ENCODE results near the gene TMPRSS9. TPM values are rescaled to one million over a fixed set of nuclear protein-coding genes. Genes with fewer than 3 reads are reported as not detected.
A peak's percentile ranks its signal among the peaks of the same experiment; 100 is the strongest.

Gene TMPRSS9
- total and polyA plus RNA-seq, 2 experiments from 2014 or later, result 0.28 TPM; not detected in 1

GRCh38 chr19:2354670-2355069 is 5.4 kb upstream of the TMPRSS9 start:
- Histone ChIP-seq H3K27me3 (replicated peaks; ENCODE audit: insufficient read depth) (peaks cover 3% of the 10 kb centered on the region; the same call in 1 of the 2 replicates), H3K4me2 (ENCODE audit: unreplicated experiment) (no peak overlapping the region), H3K9me3 (ENCODE audit: low read depth) (no peaks in the 10 kb centered on the region), H3K4me1 (ENCODE audit: insufficient read depth) (no peaks in the 10 kb centered on the region), H3K79me2 (ENCODE audit: insufficient read depth) (no peaks in the 10 kb centered on the region), H3K27ac (no peak overlapping the region), H2AFZ (no peak overlapping the region), H3F3A (ENCODE audit: insufficient read depth) (no peaks in the 10 kb centered on the region; the same call in 1 of the 2 replicates), H4K20me1 (ENCODE audit: insufficient read depth) (no peaks in the 10 kb centered on the region), H3K9ac (no peak overlapping the region), H3K4me3 (no peak overlapping the region), H3K9me2 (ENCODE audit: insufficient read depth) (no peaks in the 10 kb centered on the region), H3K36me3 (ENCODE audit: low read depth) (no peaks in the 10 kb centered on the region)
- TF ChIP-seq EZH2 (IDR thresholded peaks at IDR 0.05; ENCODE audit: insufficient read depth, poor library complexity, severe bottlenecking) (no peak), EZH2phosphoT487 (IDR thresholded peaks at IDR 0.05; ENCODE audit: insufficient read depth, low read depth) (no peak)
- DNase-seq, result no peak
- in situ Hi-C loops (cut with MboI), result no loop called here
- WGBS, 2 experiments (ENCODE audit: low coverage in 1 of 2, low lambda C conversion rate in 2 of 2, missing lambda C conversion rate in 2 of 2), result 91% methylated on average over 17 of the region's 17 CpGs

DNA sequence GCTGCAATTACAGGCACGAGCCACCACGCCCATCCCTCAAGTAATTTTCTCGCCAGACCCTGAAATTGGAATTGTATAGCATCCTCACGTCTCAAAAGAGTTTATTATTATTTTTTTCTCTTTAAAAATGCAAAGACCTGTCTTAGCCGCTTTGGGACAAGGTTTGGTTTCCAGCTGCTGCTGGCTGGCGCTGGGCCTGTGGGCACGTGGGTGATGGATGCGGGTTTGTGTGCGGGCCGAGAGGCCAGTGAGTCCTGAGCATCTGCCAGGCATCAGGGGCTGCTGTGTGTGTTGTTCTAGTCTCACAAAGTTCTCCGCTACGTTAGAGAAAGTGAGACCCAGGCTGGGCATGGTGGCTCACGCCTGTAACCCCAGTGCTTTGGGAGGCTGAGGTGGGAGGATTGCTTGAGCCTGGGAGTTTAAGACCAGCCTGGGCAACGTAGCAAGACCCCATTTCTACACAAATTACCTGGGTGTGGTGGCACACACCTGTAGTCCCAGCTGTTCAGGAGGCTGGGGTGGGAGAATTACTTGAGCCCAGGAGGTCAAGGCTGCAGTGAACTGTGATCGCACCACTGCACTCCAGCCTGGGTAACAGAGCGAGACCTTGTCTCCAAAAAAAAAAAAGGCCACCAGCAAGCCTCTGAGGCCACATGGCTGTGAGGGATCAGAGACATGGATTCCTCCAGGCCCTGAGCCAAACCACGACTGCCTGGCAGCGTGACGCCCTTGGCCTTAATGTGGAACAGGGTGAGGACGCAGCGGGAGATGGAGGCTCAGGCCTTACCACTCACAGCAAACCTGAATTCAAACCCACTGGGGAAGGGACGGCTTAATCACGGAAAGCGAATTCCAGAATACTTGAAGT is 4.7 kb upstream of the TMPRSS9 start:
- Histone ChIP-seq H3K36me3 (ENCODE audit: low read depth) (no peaks in the 10 kb centered on the region), H3K27ac (no peak overlapping the region), H3F3A (ENCODE audit: insufficient read depth) (no peaks in the 10 kb centered on the region; the same call in 1 of the 2 replicates), H3K4me1 (ENCODE audit: insufficient read depth) (no peaks in the 10 kb centered on the region), H4K20me1 (ENCODE audit: insufficient read depth) (no peaks in the 10 kb centered on the region), H2AFZ (no peak overlapping the region), H3K9ac (no peak overlapping the region), H3K4me3 (no peak overlapping the region), H3K9me2 (ENCODE audit: insufficient read depth) (no peaks in the 10 kb centered on the region), H3K9me3 (ENCODE audit: low read depth) (no peaks in the 10 kb centered on the region), H3K27me3 (replicated peaks; ENCODE audit: insufficient read depth) (peaks cover 3% of the 10 kb centered on the region; the same call in 1 of the 2 replicates), H3K4me2 (ENCODE audit: unreplicated experiment) (no peak overlapping the region), H3K79me2 (ENCODE audit: insufficient read depth) (no peaks in the 10 kb centered on the region)
- WGBS, 2 experiments (ENCODE audit: low coverage in 1 of 2, low lambda C conversion rate in 2 of 2, missing lambda C conversion rate in 2 of 2), result 52% methylated on average over 24 of the region's 24 CpGs
- in situ Hi-C loops (cut with MboI), result no loop called here
- peak; percentile 73 for DNase-seq
- TF ChIP-seq EZH2phosphoT487 (IDR thresholded peaks at IDR 0.05; ENCODE audit: insufficient read depth, low read depth) (no peak), EZH2 (IDR thresholded peaks at IDR 0.05; ENCODE audit: insufficient read depth, poor library complexity, severe bottlenecking) (no peak)

DNA sequence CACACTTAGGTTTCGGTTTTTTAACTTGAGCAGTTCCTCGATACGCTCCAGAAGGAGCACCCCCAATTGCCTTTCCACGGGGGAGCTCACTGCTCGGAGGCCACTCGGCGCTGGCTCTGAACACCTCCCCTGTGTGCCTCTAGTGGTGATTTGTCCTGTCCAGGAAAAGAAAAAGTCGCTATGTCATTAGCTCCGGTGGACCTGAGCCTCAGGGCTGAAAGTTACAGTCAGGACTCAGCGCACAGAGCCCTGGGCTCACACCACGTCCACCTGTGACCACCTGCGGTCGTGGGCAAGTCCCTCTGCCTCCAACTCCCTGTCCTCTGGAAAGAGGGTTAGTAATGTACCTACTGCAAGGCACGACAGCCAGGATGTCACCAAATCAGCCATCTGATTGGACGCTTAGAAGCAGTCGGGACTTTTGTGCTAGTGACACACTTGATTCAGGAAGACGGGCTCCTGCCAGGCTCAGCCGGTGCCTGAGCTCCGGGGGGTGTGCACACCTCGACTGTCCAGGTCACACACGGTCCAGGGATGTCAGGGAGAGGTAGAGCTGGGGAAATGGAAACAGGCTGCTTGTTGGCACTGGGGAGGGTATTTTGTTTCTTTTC is 3.9 kb upstream of the TMPRSS9 start:
- Histone ChIP-seq H3K36me3 (ENCODE audit: low read depth) (no peaks in the 10 kb centered on the region), H3K9ac (no peak overlapping the region), H3K4me2 (ENCODE audit: unreplicated experiment) (no peak overlapping the region), H4K20me1 (ENCODE audit: insufficient read depth) (no peaks in the 10 kb centered on the region), H3K4me3 (no peak overlapping the region), H3F3A (ENCODE audit: insufficient read depth) (no peaks in the 10 kb centered on the region; the same call in 1 of the 2 replicates), H3K27ac (no peak overlapping the region), H3K27me3 (replicated peaks; ENCODE audit: insufficient read depth) (peaks cover 3% of the 10 kb centered on the region; the same call in 1 of the 2 replicates), H3K9me2 (ENCODE audit: insufficient read depth) (no peaks in the 10 kb centered on the region), H2AFZ (no peak overlapping the region), H3K9me3 (ENCODE audit: low read depth) (no peaks in the 10 kb centered on the region), H3K79me2 (ENCODE audit: insufficient read depth) (no peaks in the 10 kb centered on the region), H3K4me1 (ENCODE audit: insufficient read depth) (no peaks in the 10 kb centered on the region)
- no peak for TF ChIP-seq EZH2 (IDR thresholded peaks at IDR 0.05; ENCODE audit: insufficient read depth, poor library complexity, severe bottlenecking)
- TF ChIP-seq EZH2phosphoT487 (IDR thresholded peaks at IDR 0.05; ENCODE audit: insufficient read depth, low read depth), result no peak
- 68 to 70% methylated on average over 21 of the region's 21 CpGs for WGBS, 2 experiments (ENCODE audit: low coverage in 1 of 2, low lambda C conversion rate in 2 of 2, missing lambda C conversion rate in 2 of 2)
- DNase-seq, result no peak
- in situ Hi-C loops (cut with MboI), result no loop called here

GRCh38 chr19:2357279-2358206 is 2.5 kb upstream of the TMPRSS9 start:
- H3K36me3 ChIP-seq (ENCODE audit: low read depth), result no peaks in the 10 kb centered on the region
- DNase-seq, result no peak
- no peak overlapping the region for H3K27ac ChIP-seq
- in situ Hi-C loops (cut with MboI), result no loop called here
- H3K79me2 ChIP-seq (ENCODE audit: insufficient read depth), result no peaks in the 10 kb centered on the region
- H3K27me3 ChIP-seq (replicated peaks; ENCODE audit: insufficient read depth), result peaks cover 6% of the 10 kb centered on the region; the same call in 1 of the 2 replicates
- no peak for TF ChIP-seq EZH2 (IDR thresholded peaks at IDR 0.05; ENCODE audit: insufficient read depth, poor library complexity, severe bottlenecking)
- TF ChIP-seq EZH2phosphoT487 (IDR thresholded peaks at IDR 0.05; ENCODE audit: insufficient read depth, low read depth), result no peak
- H3K9me2 ChIP-seq (ENCODE audit: insufficient read depth), result no peaks in the 10 kb centered on the region
- H3K4me1 ChIP-seq (ENCODE audit: insufficient read depth), result no peaks in the 10 kb centered on the region
- H3F3A ChIP-seq (ENCODE audit: insufficient read depth), result no peaks in the 10 kb centered on the region; the same call in 1 of the 2 replicates
- H3K4me2 ChIP-seq (ENCODE audit: unreplicated experiment), result no peak overlapping the region
- H3K9ac ChIP-seq, result no peak overlapping the region
- H3K4me3 ChIP-seq, result no peak overlapping the region
- 96 to 97% methylated on average over 3 of the region's 3 CpGs for WGBS, 2 experiments (ENCODE audit: low coverage in 1 of 2, low lambda C conversion rate in 2 of 2, missing lambda C conversion rate in 2 of 2)
- no peak overlapping the region for H2AFZ ChIP-seq
- no peaks in the 10 kb centered on the region for H3K9me3 ChIP-seq (ENCODE audit: low read depth)
- no peaks in the 10 kb centered on the region for H4K20me1 ChIP-seq (ENCODE audit: insufficient read depth)

All from GM23248 (cell line).